Measurements from ENCODE around the gene SLIT3.

SLIT3 gene

DNA sequence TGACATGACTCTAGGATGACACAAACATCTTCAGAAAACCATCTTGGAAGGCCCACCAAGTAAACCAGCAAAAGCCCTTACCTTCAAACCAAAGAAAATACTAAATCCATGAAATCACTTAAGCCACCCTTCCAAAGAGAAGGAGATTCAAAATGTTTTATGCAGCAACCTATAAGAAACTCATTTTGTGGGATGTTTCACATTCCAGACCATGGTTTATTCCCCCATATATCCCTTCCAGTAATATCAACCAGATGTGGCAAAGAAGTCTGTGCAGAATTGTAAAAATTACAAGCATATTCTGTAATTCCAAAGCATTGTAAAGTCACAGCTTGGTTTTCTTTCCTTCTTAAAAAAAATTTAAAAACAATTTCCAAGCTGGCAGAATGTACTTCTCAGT is 117.4 kb downstream of the SLIT3 start:
- DNase-seq = no peak
- no peak for TF ChIP-seq CTCF (IDR thresholded peaks at IDR 0.05; ENCODE audit: low read depth, low read length)
- Histone ChIP-seq H3K9me3 (no peaks in the 10 kb centered on the region), H3K27me3 (no peaks in the 10 kb centered on the region), H3K4me1 (peaks cover 30% of the 10 kb centered on the region), H3K4me3 (ENCODE audit: low read depth, low read length) (no peak overlapping the region), H3K36me3 (no peaks in the 10 kb centered on the region)

- H3K4me1 ChIP-seq = peaks cover 38% of the 10 kb centered on the region
- H3K9me3 ChIP-seq = no peaks in the 10 kb centered on the region
- no peak for DNase-seq
- TF ChIP-seq CTCF (IDR thresholded peaks at IDR 0.05; ENCODE audit: low read depth, low read length) = no peak
- no peaks in the 10 kb centered on the region for H3K27me3 ChIP-seq
- H3K36me3 ChIP-seq = no peaks in the 10 kb centered on the region
- H3K4me3 ChIP-seq (ENCODE audit: low read depth, low read length) = no peak overlapping the region
Measured at GRCh38 chr5:169182797-169183196, 118.1 kb downstream of the SLIT3 start.

GRCh38 chr5:169181814-169182213 is 119.1 kb downstream of the SLIT3 start:
- H3K9me3 ChIP-seq = no peaks in the 10 kb centered on the region
- peaks cover 44% of the 10 kb centered on the region for H3K4me1 ChIP-seq
- no peaks in the 10 kb centered on the region for H3K27me3 ChIP-seq
- no peak overlapping the region for H3K4me3 ChIP-seq (ENCODE audit: low read depth, low read length)
- no peak for TF ChIP-seq CTCF (IDR thresholded peaks at IDR 0.05; ENCODE audit: low read depth, low read length)
- DNase-seq = no peak
- no peaks in the 10 kb centered on the region for H3K36me3 ChIP-seq

DNA sequence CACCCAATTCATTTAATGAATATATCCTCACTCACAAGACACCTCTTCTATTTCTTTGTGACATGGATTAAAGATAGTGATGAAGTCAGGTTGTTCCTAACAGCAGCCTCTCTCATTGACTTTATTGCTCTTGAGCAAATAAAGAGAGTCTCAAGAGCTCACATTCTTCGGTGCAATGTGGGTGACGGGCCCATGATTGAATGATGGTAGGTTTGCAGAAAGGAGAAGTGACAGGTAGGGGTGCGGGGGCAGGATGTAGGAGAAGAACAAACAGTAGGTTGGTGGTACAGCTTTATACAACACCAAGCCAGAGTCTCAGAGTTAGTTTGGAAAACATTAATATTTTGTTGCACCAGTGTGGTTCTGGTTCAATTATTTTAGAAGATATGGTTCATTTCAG is 122.2 kb downstream of the SLIT3 start:
- no peak overlapping the region for H3K4me3 ChIP-seq (ENCODE audit: low read depth, low read length)
- peaks cover 63% of the 10 kb centered on the region for H3K4me1 ChIP-seq
- no peak for DNase-seq
- no peak for TF ChIP-seq CTCF (IDR thresholded peaks at IDR 0.05; ENCODE audit: low read depth, low read length)
- no peaks in the 10 kb centered on the region for H3K27me3 ChIP-seq
- H3K9me3 ChIP-seq = no peaks in the 10 kb centered on the region
- no peaks in the 10 kb centered on the region for H3K36me3 ChIP-seq

GRCh38 chr5:169178274-169178673 is 122.7 kb downstream of the SLIT3 start:
- no peak for TF ChIP-seq CTCF (IDR thresholded peaks at IDR 0.05; ENCODE audit: low read depth, low read length)
- H3K27me3 ChIP-seq = no peaks in the 10 kb centered on the region
- no peaks in the 10 kb centered on the region for H3K36me3 ChIP-seq
- H3K4me3 ChIP-seq (ENCODE audit: low read depth, low read length) = no peak overlapping the region
- H3K9me3 ChIP-seq = no peaks in the 10 kb centered on the region
- DNase-seq = no peak
- H3K4me1 ChIP-seq = peaks cover 63% of the 10 kb centered on the region

GRCh38 chr5:169176709-169177694 is 123.9 kb downstream of the SLIT3 start:
- TF ChIP-seq CTCF (IDR thresholded peaks at IDR 0.05; ENCODE audit: low read depth, low read length) = no peak
- no peaks in the 10 kb centered on the region for H3K36me3 ChIP-seq

More at GRCh38 chr5:169176709-169177694, 123.9 kb downstream of the SLIT3 start:
- Histone ChIP-seq H3K4me1 (peaks cover 59% of the 10 kb centered on the region), H3K9me3 (no peaks in the 10 kb centered on the region), H3K27me3 (no peaks in the 10 kb centered on the region), H3K4me3 (ENCODE audit: low read depth, low read length) (no peak overlapping the region)
- DNase-seq = peak; percentile 79

All from BE2C (cell line).